NCI-H748 (cell line): Measurements from ENCODE around the gene TMCC2.

Source experiments
- DNase-seq: peaks from one replicate; lab custom pipeline; 2025; ENCODE audit not compliant: unreplicated experiment; lab: John Stamatoyannopoulos, UW

Gene TMCC2

DNA sequence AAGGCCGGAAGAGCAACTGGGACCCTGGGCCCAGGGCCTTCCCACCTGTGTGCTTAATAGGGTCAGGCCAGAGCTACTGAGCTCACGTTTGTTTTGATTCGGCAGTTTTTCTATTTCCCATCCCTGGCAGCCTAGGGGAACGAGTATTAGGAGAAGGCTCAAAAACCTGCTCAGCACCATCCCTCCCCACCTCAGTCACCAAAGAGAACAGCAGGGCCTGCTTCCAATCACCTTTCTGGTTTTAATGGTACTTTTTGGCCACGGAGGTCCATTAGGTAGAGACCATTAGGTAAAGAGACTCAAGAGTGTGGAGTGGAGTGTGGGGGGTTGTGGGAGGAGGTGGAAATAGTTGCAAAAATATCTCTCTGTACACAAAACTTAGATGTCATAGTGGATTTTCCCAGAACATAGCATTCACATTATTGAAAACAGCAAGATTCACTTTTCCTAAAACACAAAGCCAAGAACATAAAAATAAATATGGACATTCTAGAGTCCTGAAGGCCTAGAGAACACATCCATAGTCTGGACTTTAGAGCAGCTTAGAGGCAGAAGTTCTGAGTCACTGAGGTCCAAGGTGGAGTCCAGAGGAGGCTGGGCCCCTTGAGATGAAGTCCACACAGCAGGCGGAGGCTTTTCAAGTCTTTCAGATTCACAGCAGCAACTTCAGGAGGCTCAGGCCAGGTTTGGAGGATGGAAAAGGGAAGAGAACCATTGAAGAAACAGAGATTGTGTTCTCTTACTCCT is 74.3 kb downstream of the TMCC2 start:
- DNase-seq: no peak

DNA sequence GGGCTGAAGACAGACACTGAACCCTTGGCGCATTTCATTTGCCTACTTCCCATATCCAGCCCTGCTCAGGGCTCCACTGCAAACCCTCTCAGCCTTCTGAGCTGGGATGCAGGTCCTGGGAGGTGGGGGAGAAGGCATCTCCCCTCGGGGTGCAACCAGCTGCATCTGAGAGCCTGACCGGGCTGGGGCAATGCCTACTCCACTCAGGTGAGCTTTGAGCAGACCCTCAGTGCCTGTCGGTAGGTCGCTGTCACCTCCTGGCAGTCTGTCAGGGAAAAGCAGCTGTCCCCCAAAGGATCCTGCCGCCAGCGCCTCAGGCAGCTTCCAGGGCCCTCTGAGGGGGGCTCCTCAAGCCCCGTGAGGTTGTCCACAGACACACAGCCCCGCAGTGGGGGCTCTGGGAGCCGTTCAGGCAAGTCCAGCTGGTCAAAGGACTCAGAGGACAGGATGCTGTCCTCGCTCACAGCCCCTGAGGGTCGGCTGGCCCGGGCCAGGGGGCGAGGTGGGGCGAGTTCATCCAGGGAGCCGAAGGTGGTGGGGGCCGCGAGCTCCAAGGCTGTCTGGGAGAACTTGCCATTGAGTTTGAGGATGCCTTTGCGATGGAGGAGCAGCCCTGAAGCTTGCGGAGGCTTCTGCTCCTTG is 75.6 kb downstream of the TMCC2 start:
- no peak for DNase-seq

DNA sequence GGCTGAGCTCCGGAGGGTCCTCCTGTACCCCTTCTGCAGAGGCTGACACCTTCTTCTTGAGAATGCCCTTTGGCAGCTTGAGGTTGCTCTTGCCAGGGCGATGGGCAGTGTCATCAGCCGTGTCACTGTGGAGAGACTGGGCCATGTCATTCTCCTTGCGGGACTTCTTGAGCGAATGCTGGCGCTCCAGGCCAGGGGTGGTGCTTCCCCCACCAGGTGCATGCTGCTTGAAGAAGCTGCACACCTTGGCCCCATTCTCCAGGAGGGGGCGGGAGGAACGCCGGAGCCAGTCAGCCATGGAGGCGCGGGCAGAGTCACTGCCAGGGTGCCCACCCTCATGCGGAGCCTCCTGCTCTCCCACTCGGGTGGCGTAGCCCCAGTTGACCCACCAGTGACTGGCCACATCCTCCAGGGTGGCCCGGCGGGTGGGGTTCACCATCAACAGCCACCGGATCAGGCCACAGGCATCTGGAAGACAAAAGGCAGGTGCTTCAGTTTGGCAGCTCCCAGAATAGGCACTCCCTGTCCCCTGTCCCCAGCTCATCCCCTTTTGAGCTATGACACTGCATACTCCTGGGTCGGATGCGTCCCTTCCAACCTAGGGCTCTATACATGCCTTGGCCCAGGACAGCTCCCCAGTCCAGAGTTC is 76.4 kb downstream of the TMCC2 start:
- DNase-seq: no peak

- DNase-seq: no peak
Observed at GRCh38 chr1:205304695-205305070, 76.9 kb downstream of the TMCC2 start.

GRCh38 chr1:205306929-205307566 is 79.3 kb downstream of the TMCC2 start:
- no peak for DNase-seq

- no peak for DNase-seq
Observed at GRCh38 chr1:205309741-205310140, 82.0 kb downstream of the TMCC2 start.

GRCh38 chr1:205310976-205311704 is 83.4 kb downstream of the TMCC2 start:
- DNase-seq: no peak

GRCh38 chr1:205312866-205313562 is 85.3 kb downstream of the TMCC2 start:
- no peak for DNase-seq

DNA sequence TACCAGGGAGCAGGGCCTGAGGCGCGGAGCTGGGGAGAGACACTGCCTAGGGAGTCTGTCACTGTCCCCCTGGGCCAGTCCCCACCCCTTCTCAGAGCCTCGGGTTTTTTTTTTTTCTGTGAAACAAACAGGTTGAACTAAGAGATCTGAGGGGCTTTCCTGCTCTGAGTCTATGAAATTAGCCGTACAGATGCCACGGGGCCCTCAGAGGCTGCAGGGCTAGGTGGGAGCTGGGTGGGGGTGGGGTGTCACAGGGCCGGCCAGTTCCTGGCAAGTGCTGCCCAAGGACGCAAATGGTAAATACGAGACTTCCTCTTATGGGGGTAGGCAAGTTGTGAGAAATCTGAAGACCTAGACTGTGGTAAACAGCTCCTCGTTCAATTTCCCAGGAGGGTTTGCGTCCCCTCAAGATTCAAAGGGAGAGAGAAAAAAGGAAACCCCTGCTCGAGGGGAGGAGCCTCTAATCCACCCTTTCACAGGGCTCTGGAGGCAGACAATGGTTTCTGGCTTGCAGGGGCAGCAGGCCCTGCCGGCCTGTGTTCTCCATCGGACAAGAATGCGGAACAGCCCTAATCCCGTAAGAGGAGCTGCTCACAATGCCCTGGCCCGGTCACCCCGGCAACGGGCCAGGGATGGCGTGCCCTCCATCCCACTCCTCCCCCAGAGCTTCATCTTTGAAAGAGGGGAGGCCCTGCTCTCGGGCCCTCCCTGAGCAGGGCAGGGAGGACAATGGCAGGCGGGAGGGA is 86.0 kb downstream of the TMCC2 start:
- DNase-seq: peak; percentile 40

- DNase-seq: no peak
Observed at GRCh38 chr1:205315008-205315618, 87.4 kb downstream of the TMCC2 start.

DNA sequence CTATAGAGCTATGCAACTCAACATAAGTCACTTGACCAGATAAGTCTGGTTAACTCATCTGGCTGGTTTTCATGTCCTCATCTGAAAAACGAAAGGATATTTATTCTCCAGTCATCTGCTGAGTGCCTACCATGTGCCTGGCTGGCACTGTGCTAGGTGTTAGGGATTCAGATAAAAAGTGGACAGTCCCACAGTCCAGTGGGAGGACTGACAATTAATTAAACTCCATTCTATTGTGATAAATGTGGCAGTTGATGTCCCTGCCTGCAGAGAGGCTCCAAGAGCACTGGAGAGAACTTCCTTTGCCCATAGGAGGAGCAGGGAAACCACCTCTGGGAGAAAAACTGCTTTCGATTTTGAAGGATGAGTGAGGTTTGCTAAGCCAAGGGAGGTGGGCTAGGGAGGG is 88.4 kb downstream of the TMCC2 start:
- no peak for DNase-seq

GRCh38 chr1:205317311-205317917 is 89.7 kb downstream of the TMCC2 start:
- DNase-seq: peak; percentile 93

DNA sequence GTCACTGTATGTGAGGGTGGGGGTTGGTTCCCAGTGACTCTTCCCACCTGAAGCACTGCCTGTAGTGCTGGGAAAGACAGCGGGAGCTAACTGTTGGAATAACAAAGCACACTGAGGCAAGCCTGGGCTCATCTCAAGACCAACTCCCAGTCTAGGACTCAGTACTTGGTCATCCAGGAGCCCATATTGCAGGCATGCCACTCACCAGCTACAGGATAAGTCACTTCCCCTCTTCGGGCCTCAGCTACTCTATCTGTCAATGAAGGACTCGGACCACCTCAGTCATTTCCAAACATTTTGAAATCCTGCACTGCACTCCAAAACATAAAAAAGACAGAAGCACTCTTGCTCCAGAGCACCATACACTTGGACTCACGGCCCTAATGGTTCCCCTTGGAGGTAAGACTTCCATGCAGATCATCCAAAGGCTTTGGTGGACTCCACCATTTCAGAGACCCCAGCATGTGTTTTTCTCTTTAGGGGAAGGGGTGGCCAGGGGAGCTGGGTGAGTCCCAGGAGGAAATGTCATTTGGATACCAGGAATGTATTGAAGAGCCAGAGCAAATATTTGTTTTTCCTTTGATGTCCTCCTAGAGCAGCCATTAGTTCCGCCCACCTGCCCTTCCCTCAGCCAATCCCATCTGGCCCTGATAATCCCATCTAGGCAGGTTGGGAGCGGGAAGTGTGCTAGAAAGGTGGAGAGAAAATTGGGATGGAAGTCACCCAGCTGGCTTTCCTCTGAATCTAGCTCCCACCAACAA is 90.7 kb downstream of the TMCC2 start:
- DNase-seq: peak; percentile 88

DNA sequence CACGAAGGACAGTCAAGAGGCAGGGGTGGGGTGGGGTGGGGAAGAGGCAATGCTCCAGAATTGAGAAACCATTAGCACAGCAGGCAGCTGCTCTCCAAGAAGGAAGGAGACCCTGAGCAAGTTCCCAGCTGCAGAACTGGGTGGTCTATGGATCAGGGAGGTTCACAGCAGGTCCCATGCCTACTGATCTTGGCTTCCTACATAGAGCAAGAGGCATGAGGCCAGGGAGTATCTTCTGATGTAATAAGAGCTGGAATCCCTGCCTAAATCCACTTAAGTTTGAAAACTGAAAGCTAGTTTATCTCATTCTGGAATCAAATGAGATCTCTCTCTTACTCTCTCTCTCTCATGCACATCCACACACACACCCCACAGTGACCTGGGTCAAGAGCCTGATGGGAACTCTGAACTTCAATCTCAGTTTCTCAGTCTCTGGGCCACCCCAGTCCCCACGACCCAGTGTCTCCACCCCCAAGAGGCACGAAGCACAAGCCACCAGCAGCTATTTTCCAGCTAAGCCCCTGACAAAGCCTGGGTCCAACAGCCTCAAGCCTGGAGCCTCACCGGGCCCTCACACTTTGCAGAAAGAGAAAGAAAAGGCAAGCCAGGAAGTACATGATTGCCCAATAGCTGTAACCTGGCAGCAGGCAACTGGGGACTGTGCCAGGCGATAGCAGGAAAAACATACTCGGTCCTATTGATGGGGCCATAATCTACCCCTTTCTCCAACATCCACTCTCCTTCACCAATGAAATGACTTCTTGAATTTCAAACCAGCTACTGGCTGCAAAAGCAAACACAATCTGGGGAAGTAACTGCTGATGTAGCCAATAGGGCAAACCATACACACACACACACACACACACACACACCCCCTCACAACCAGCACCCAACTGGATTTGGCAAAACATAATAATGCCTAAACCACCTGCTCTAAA is 91.6 kb downstream of the TMCC2 start:
- peak; percentile 57 for DNase-seq

DNA sequence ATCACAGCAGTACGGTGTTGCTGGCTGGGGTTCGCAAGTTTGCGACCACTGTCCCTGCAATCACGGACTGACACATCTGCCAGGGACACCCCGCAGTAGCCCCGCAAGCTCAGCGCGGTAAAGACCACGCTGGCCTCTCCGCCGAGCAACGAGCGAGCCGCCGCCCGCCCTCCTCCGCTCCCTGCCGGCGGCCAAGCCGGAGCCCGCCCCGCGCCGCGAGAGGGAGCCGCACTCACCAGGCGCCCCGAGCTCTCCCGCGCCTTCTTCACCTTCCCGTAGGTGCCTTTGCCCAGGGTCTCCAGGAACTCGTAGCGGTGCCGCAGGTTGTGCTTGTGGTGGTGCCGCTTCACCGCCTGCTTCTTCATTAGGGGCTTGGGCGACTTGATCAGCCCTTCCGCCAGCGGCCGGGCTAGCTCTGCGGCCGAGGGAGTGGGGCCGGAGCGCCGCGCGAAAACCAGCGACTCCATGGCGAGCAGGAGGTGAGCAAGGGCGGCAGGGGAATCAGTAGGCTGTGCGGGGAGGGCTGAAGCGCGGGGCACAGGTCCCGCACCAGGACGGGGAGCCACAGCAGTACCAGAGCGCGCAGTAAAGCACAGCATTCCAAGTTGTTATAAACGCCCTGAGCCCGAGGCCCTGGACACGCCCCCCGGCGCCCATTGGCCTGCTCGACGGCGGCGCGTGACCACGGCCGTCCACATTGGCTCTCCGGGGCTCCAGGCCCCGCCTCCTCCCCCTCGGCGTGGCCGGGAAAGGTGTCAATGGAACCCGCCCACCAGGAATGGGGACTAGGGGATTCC is 93.6 kb downstream of the TMCC2 start, which contains the start of gene NUAK2:
TSS of gene NUAK2 (minus strand) at position 584 of the 797 bp plus-strand sequence. CDS start at position 467, 117 bp downstream.
- DNase-seq: peak; percentile 89

GRCh38 chr1:205321959-205322283 is 94.2 kb downstream of the TMCC2 start:
- DNase-seq: no peak
